H9 (cell line): ENCODE data around the gene EPHA2. TPM values are rescaled to one million over a fixed set of nuclear protein-coding genes. Genes with fewer than 3 reads are reported as not detected.

Experiments used
- DNase-seq: peaks from one replicate; pipeline ENCODE4 v3.0.0-alpha.2; 2017
- H2AFZ ChIP-seq: one replicate; pipeline ENCODE4 v1.6.1; 2013; ENCODE audit warnings: mild to moderate bottlenecking, low read length, control low read depth, moderate library complexity
- H2AK5ac ChIP-seq: 2 replicates; pipeline ENCODE4 v1.6.1; 2013; ENCODE audit warnings: low read length, control low read depth, mixed read lengths; ENCODE audit not compliant: insufficient read length
- H2BK120ac ChIP-seq: one replicate; pipeline ENCODE4 v1.6.1; 2013; ENCODE audit warnings: low read depth, mild to moderate bottlenecking, low read length, control low read depth, inconsistent platforms; ENCODE audit not compliant: poor library complexity, severe bottlenecking
- H2BK12ac ChIP-seq: 2 replicates; pipeline ENCODE4 v1.6.1; 2013; ENCODE audit warnings: low read length, control low read depth, mixed read lengths, low read depth; ENCODE audit not compliant: insufficient read length
- H2BK15ac ChIP-seq: 2 replicates; pipeline ENCODE4 v1.6.1; 2013; ENCODE audit warnings: low read depth, low read length, control low read depth
- H2BK20ac ChIP-seq: one replicate; pipeline ENCODE4 v1.6.1; 2013; ENCODE audit warnings: low read depth, mild to moderate bottlenecking, low read length, control low read depth, inconsistent platforms; ENCODE audit not compliant: poor library complexity, severe bottlenecking
- H2BK5ac ChIP-seq: 2 replicates; pipeline ENCODE4 v1.6.1; 2013; ENCODE audit warnings: low read length, control low read depth, mixed read lengths; ENCODE audit not compliant: insufficient read length
- H3K14ac ChIP-seq: 2 replicates; pipeline ENCODE4 v1.6.1; 2013; ENCODE audit warnings: low read length, control low read depth; ENCODE audit not compliant: insufficient read depth
- H3K18ac ChIP-seq: 2 replicates; pipeline ENCODE4 v1.6.1; 2013; ENCODE audit warnings: low read depth, mild to moderate bottlenecking, mixed read lengths, low read length, control low read depth; ENCODE audit not compliant: insufficient read length
- H3K23ac ChIP-seq: 2 replicates; pipeline ENCODE4 v1.6.1; 2013; ENCODE audit warnings: low read length, control low read depth, mixed read lengths, low read depth; ENCODE audit not compliant: insufficient read length
- H3K23me2 ChIP-seq: 2 replicates; pipeline ENCODE4 v1.6.1; 2013; ENCODE audit warnings: low read depth, mild to moderate bottlenecking, mixed read lengths, low read length, control low read depth; ENCODE audit not compliant: insufficient read length, poor library complexity, severe bottlenecking
- H3K27ac ChIP-seq: 2 replicates; pipeline ENCODE4 v1.5.1; 2013; ENCODE audit warnings: low read length, control low read depth, mixed read lengths, low read depth; ENCODE audit not compliant: insufficient read length
- H3K27me3 ChIP-seq: 2 replicates; pipeline ENCODE4 v1.6.1; 2013; ENCODE audit warnings: low read length, control low read depth, inconsistent platforms; ENCODE audit not compliant: insufficient read depth
- H3K4ac ChIP-seq: 2 replicates; pipeline ENCODE4 v1.6.1; 2013; ENCODE audit warnings: low read depth, mild to moderate bottlenecking, control low read depth, inconsistent platforms, low read length, moderate library complexity
- H3K4me1 ChIP-seq: 2 replicates; pipeline ENCODE4 v1.6.1; 2013; ENCODE audit warnings: low read length, control low read depth, inconsistent platforms; ENCODE audit not compliant: insufficient read depth
- H3K4me2 ChIP-seq: 2 replicates; pipeline ENCODE4 v1.6.1; 2013; ENCODE audit warnings: low read length, control low read depth, mixed read lengths; ENCODE audit not compliant: insufficient read length, insufficient read depth
- H3K56ac ChIP-seq: 2 replicates; pipeline ENCODE4 v1.6.1; 2013; ENCODE audit warnings: low read depth, mild to moderate bottlenecking, mixed read lengths, low read length, control low read depth; ENCODE audit not compliant: insufficient read length
- H3K79me1 ChIP-seq: 2 replicates; pipeline ENCODE4 v1.6.1; 2013; ENCODE audit warnings: low read depth, mild to moderate bottlenecking, moderate library complexity, low read length, control low read depth, inconsistent platforms; ENCODE audit not compliant: insufficient read depth, poor library complexity, severe bottlenecking
- H3K79me2 ChIP-seq: 2 replicates; pipeline ENCODE4 v1.6.1; 2013; ENCODE audit warnings: low read length, control low read depth, inconsistent platforms; ENCODE audit not compliant: insufficient read depth
- H3K9ac ChIP-seq: 2 replicates; pipeline ENCODE4 v1.6.1; 2013; ENCODE audit warnings: low read length, control low read depth, mixed read lengths; ENCODE audit not compliant: insufficient read length; ENCODE audit errors: extremely low read depth
- H3K9me3 ChIP-seq: one replicate; pipeline ENCODE4 v1.6.1; 2013; ENCODE audit warnings: low read depth, low read length, inconsistent platforms; ENCODE audit not compliant: control insufficient read depth
- H3T11ph ChIP-seq: one replicate; pipeline ENCODE4 v1.6.1; 2013; ENCODE audit warnings: mild to moderate bottlenecking, low read length, control low read depth, inconsistent platforms
- H4K20me1 ChIP-seq: one replicate; pipeline ENCODE4 v1.6.1; 2013; ENCODE audit not compliant: control insufficient read depth, insufficient read length, insufficient read depth
- H4K5ac ChIP-seq: 2 replicates; pipeline ENCODE4 v1.6.1; 2013; ENCODE audit warnings: low read depth, mild to moderate bottlenecking, mixed read lengths, low read length, control low read depth; ENCODE audit not compliant: insufficient read length
- H4K8ac ChIP-seq: replicated peaks from 2 replicates; pipeline ENCODE4 v1.6.1; 2013; ENCODE audit warnings: low read length, control low read depth, mixed read lengths, low read depth; ENCODE audit not compliant: insufficient read length
- H4K91ac ChIP-seq: 2 replicates; pipeline ENCODE4 v1.6.1; 2013; ENCODE audit warnings: low read depth, mild to moderate bottlenecking, moderate library complexity, mixed read lengths, low read length, control low read depth; ENCODE audit not compliant: insufficient read length
- H3K27ac Mint-ChIP-seq, 3 experiments: 2 replicates in 2 of 3; 3 replicates in 1 of 3; pipeline ENCODE4 v1.8.0; 2020 to 2021; ENCODE audit warnings: mixed read lengths in 3 of 3, mild to moderate bottlenecking in 1 of 3, moderate library complexity in 1 of 3
- H3K27me3 Mint-ChIP-seq: 2 replicates; pipeline ENCODE4 v1.8.0; 2021; ENCODE audit warnings: low read depth, mild to moderate bottlenecking, moderate library complexity, mixed read lengths
- H3K36me3 Mint-ChIP-seq, 3 experiments: 2 replicates in 2 of 3; 3 replicates in 1 of 3; pipeline ENCODE4 v1.8.0; 2020 to 2021; ENCODE audit warnings: low read depth in 3 of 3, mixed read lengths in 3 of 3; ENCODE audit not compliant: insufficient read depth in 1 of 3
- H3K4me1 Mint-ChIP-seq, 2 experiments: 2 replicates each; pipeline ENCODE4 v1.8.0; 2020; ENCODE audit warnings: mixed read lengths in 2 of 2
- H3K4me3 Mint-ChIP-seq, 2 experiments: 2 replicates in 1 of 2; 3 replicates in 1 of 2; pipeline ENCODE4 v1.8.0; 2020 to 2021; ENCODE audit warnings: mild to moderate bottlenecking in 2 of 2, mixed read lengths in 2 of 2, moderate library complexity in 1 of 2
- H3K9me3 Mint-ChIP-seq, 2 experiments: 2 replicates in 1 of 2; 3 replicates in 1 of 2; pipeline ENCODE4 v1.8.0; 2020; ENCODE audit warnings: mild to moderate bottlenecking in 2 of 2, mixed read lengths in 2 of 2, moderate library complexity in 1 of 2
- CTCF ChIP-seq: fragments of 200-600 bp; sonication (generic); conservative IDR thresholded peaks from 3 replicates; pipeline ENCODE4 v1.8.0; 2021; ENCODE audit warnings: antibody characterized with exemption, mild to moderate bottlenecking
- WGBS: extraction: QIAGEN DNeasy Blood & Tissue Kit; methylation state at CpG from one replicate; pipeline ENCODE4 v1.1.7; 2013; ENCODE audit warnings: missing lambda C conversion rate, low lambda C conversion rate, mixed read lengths; ENCODE audit not compliant: insufficient read length; ENCODE audit errors: extremely low coverage; 5-methylcytosine and 5-hydroxymethylcytosine counted together
- total RNA-seq: library from RNA; stranded (reverse); gene quantifications from 2 replicates; pipeline ENCODE4 v1.2.1, GENCODE V29; 2021

The EPHA2 gene
- total RNA-seq, 1 experiment from 2014 or later: 33.1 TPM

GRCh38 chr1:16183765-16184556 is 28.1 kb upstream of the EPHA2 start:
- Histone ChIP-seq H3K4me2 (no peak overlapping the region), H3K18ac (no peak overlapping the region), H3K9me3 (no peaks in the 10 kb centered on the region), H4K8ac (no peak overlapping the region), H3K14ac (no peak overlapping the region), H2BK15ac (no peak overlapping the region), H3K4ac (no peak overlapping the region), H3K79me1 (no peaks in the 10 kb centered on the region), H2BK12ac (no peak overlapping the region), H2AK5ac (no peak overlapping the region), H2BK5ac (no peak overlapping the region), H4K91ac (no peak overlapping the region), H3K23me2 (no peaks in the 10 kb centered on the region), H4K20me1 (no peaks in the 10 kb centered on the region), H4K5ac (no peak overlapping the region), H3K27ac (no peak overlapping the region), H3T11ph (no peak overlapping the region), H3K27me3 (no peaks in the 10 kb centered on the region), H3K79me2 (no peaks in the 10 kb centered on the region), H3K23ac (no peak overlapping the region), H3K56ac (no peak overlapping the region), H2BK120ac (no peak overlapping the region), H2AFZ (no peak overlapping the region), H3K4me1 (no peaks in the 10 kb centered on the region), H2BK20ac (no peak overlapping the region), H3K9ac (no peak overlapping the region)
- no peak for TF ChIP-seq CTCF
- no peak for DNase-seq
- Mint-ChIP-seq H3K27me3 (peaks cover 5% of the 10 kb centered on the region; the same call in 1 of the 2 replicates), H3K4me3 (no peak overlapping the region; a peak in 1 of 5 replicates), H3K27ac (no peak overlapping the region), H3K4me1 (peaks cover 12 to 15% of the 10 kb centered on the region in 2 experiments), H3K9me3 (no peaks in the 10 kb centered on the region), H3K36me3 (no peaks in the 10 kb centered on the region)
- no CpG with 5 or more reads among the region's 19 CpGs for WGBS
